MM.1S (cell line): ENCODE results near the gene LDHB.

Source experiments
- DNase-seq: peaks from one replicate; pipeline ENCODE4 v3.0.0-alpha.2; 2015
- H2AFZ ChIP-seq: fragments of 300-600 bp; sonication (generic); 2 replicates; pipeline ENCODE4 v1.6.0; 2016; ENCODE audit warnings: antibody characterized with exemption, low read length
- H3F3A ChIP-seq: fragments of 300-600 bp; sonication (generic); 2 replicates; pipeline ENCODE4 v1.6.1; 2016; ENCODE audit warnings: mild to moderate bottlenecking, antibody characterized with exemption, low read length, moderate library complexity, mixed read lengths; ENCODE audit not compliant: insufficient read depth
- H3K27ac ChIP-seq: fragments of 300-600 bp; sonication (generic); 2 replicates; pipeline ENCODE4 v1.5.1; 2016; ENCODE audit warnings: mild to moderate bottlenecking, low read length
- H3K27me3 ChIP-seq: fragments of 300-600 bp; sonication (generic); replicated peaks from 2 replicates; pipeline ENCODE4 v1.6.0; 2016; ENCODE audit warnings: low read length; ENCODE audit not compliant: insufficient read depth
- H3K36me3 ChIP-seq: fragments of 300-600 bp; sonication (generic); replicated peaks from 2 replicates; pipeline ENCODE4 v1.6.1; 2016; ENCODE audit warnings: mild to moderate bottlenecking, low read length, mixed read lengths; ENCODE audit not compliant: insufficient read depth
- H3K4me1 ChIP-seq: fragments of 300-600 bp; sonication (generic); 2 replicates; pipeline ENCODE4 v1.6.1; 2016; ENCODE audit warnings: low read length, mixed read lengths
- H3K4me2 ChIP-seq: fragments of 300-600 bp; sonication (generic); 2 replicates; pipeline ENCODE4 v1.6.0; 2016; ENCODE audit warnings: low read depth, low read length
- H3K4me3 ChIP-seq: fragments of 300-600 bp; sonication (generic); 2 replicates; pipeline ENCODE4 v1.5.1; 2016; ENCODE audit warnings: low read length, mixed read lengths
- H3K79me2 ChIP-seq: fragments of 300-600 bp; sonication (generic); 2 replicates; pipeline ENCODE4 v1.6.1; 2016; ENCODE audit warnings: mixed run types, low read length, mixed read lengths
- H3K9ac ChIP-seq: fragments of 300-600 bp; sonication (generic); 2 replicates; pipeline ENCODE4 v1.6.1; 2016; ENCODE audit warnings: low read length, mixed read lengths
- H3K9me2 ChIP-seq: fragments of 300-600 bp; sonication (generic); replicated peaks from 2 replicates; pipeline ENCODE4 v1.6.1; 2016; ENCODE audit warnings: mild to moderate bottlenecking, low read length, mixed read lengths; ENCODE audit not compliant: insufficient read depth
- H3K9me3 ChIP-seq: fragments of 300-600 bp; sonication (generic); replicated peaks from 2 replicates; pipeline ENCODE4 v1.6.1; 2016; ENCODE audit warnings: mild to moderate bottlenecking, low read length, mixed read lengths; ENCODE audit not compliant: insufficient read depth
- H4K20me1 ChIP-seq: fragments of 300-600 bp; sonication (generic); 2 replicates; pipeline ENCODE4 v1.6.1; 2016; ENCODE audit warnings: mild to moderate bottlenecking, low read length, moderate library complexity, mixed read lengths; ENCODE audit not compliant: insufficient read depth
- EZH2 ChIP-seq: fragments of 300-600 bp; sonication (generic); optimal IDR thresholded peaks from 2 replicates; pipeline ENCODE3; 2017; ENCODE audit warnings: low read depth, mild to moderate bottlenecking, antibody characterized with exemption, low read length, mixed read lengths
- EZH2phosphoT487 ChIP-seq: fragments of 300-600 bp; sonication (generic); IDR thresholded peaks from 2 replicates; pipeline ENCODE4 v1.6.1; 2018; ENCODE audit warnings: antibody characterized with exemption, low read length
- TF ChIP-seq, protein P1 (sequence below): fragments of 300-600 bp; sonication (generic); IDR thresholded peaks from 2 replicates; pipeline ENCODE4 v1.5.1; 2016; ENCODE audit warnings: antibody characterized with exemption, low read length, mixed read lengths

The LDHB gene

GRCh38 chr12:21618566-21618965 is 39.1 kb downstream of the LDHB start:
- Histone ChIP-seq H3K36me3 (no peaks in the 10 kb centered on the region), H3K9ac (no peak overlapping the region), H2AFZ (no peak overlapping the region), H3K9me3 (no peaks in the 10 kb centered on the region), H3K4me2 (no peak overlapping the region), H4K20me1 (no peaks in the 10 kb centered on the region), H3K27ac (no peak overlapping the region), H3F3A (no peaks in the 10 kb centered on the region), H3K9me2 (no peaks in the 10 kb centered on the region), H3K79me2 (no peaks in the 10 kb centered on the region), H3K4me3 (no peak overlapping the region), H3K27me3 (no peaks in the 10 kb centered on the region), H3K4me1 (no peaks in the 10 kb centered on the region)
- TF ChIP-seq EZH2 = no peak
- TF ChIP-seq EZH2phosphoT487 = no peak
- TF ChIP-seq, protein P1, sequence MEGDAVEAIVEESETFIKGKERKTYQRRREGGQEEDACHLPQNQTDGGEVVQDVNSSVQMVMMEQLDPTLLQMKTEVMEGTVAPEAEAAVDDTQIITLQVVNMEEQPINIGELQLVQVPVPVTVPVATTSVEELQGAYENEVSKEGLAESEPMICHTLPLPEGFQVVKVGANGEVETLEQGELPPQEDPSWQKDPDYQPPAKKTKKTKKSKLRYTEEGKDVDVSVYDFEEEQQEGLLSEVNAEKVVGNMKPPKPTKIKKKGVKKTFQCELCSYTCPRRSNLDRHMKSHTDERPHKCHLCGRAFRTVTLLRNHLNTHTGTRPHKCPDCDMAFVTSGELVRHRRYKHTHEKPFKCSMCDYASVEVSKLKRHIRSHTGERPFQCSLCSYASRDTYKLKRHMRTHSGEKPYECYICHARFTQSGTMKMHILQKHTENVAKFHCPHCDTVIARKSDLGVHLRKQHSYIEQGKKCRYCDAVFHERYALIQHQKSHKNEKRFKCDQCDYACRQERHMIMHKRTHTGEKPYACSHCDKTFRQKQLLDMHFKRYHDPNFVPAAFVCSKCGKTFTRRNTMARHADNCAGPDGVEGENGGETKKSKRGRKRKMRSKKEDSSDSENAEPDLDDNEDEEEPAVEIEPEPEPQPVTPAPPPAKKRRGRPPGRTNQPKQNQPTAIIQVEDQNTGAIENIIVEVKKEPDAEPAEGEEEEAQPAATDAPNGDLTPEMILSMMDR = no peak
- no peak for DNase-seq

- Histone ChIP-seq H4K20me1 (no peaks in the 10 kb centered on the region), H3K4me1 (no peaks in the 10 kb centered on the region), H3K4me3 (no peak overlapping the region), H3K36me3 (no peaks in the 10 kb centered on the region), H3K27me3 (no peaks in the 10 kb centered on the region), H3K9me3 (no peaks in the 10 kb centered on the region), H3K4me2 (no peak overlapping the region), H3K79me2 (no peaks in the 10 kb centered on the region), H3F3A (no peaks in the 10 kb centered on the region), H3K9me2 (no peaks in the 10 kb centered on the region), H3K9ac (no peak overlapping the region), H2AFZ (no peak overlapping the region), H3K27ac (no peak overlapping the region)
- TF ChIP-seq, protein P1 = no peak
- TF ChIP-seq EZH2phosphoT487 (no peak), EZH2 (no peak)
- DNase-seq = no peak
Observed at GRCh38 chr12:21617030-21617429, 40.6 kb downstream of the LDHB start.

DNA sequence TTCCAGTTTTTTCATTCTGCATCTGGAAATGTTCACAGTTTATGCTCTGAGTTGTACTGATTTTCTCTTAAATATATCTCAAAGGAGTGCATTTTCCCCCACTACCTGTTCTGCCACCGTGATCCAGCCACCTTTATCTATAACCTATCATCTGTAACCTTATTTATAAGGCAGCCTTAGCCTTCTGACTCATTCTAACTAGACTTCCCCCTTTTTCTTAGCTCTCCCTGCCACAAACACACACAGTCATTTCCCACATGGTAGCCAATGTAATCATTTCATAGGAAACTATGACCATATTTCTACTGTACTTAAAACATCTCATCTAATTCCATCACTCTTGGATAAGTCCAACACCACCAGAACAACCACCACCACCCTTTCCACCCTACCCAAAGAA is 42.2 kb downstream of the LDHB start:
- H3K9ac ChIP-seq = no peak overlapping the region
- TF ChIP-seq, protein P1 = no peak
- no peak for TF ChIP-seq EZH2
- no peaks in the 10 kb centered on the region for H3K4me1 ChIP-seq
- H4K20me1 ChIP-seq = no peaks in the 10 kb centered on the region
- H3F3A ChIP-seq = no peaks in the 10 kb centered on the region
- H3K4me2 ChIP-seq = no peak overlapping the region
- no peaks in the 10 kb centered on the region for H3K79me2 ChIP-seq
- no peaks in the 10 kb centered on the region for H3K9me3 ChIP-seq
- H3K9me2 ChIP-seq = no peaks in the 10 kb centered on the region
- no peaks in the 10 kb centered on the region for H3K27me3 ChIP-seq
- H2AFZ ChIP-seq = no peak overlapping the region
- no peak for DNase-seq
- no peak overlapping the region for H3K27ac ChIP-seq
- no peaks in the 10 kb centered on the region for H3K36me3 ChIP-seq
- no peak overlapping the region for H3K4me3 ChIP-seq
